Immature natural killer cell (primary cell): ENCODE results near the gene MYRIP. TPM values are rescaled to one million over a fixed set of nuclear protein-coding genes. Genes with fewer than 3 reads are reported as not detected.

Experiments
- DNase-seq, 3 donors: peaks; one replicate each; pipeline ENCODE4 v3.0.0; 2022; ENCODE audit warnings: mixed read lengths in 1 of 3
- H3K27ac Mint-ChIP-seq, 6 donors: one replicate each; pipeline ENCODE4 v1.8.0; 2020; ENCODE audit warnings: mixed read lengths in 6 of 6, mild to moderate bottlenecking in 5 of 6, inconsistent platforms in 4 of 6, moderate library complexity in 3 of 6
- H3K27me3 Mint-ChIP-seq, 3 donors: one replicate each; pipeline ENCODE4 v1.8.0; 2020 to 2021; ENCODE audit warnings: low read depth in 3 of 3, mild to moderate bottlenecking in 3 of 3, mixed read lengths in 3 of 3, moderate library complexity in 3 of 3, inconsistent platforms in 1 of 3
- H3K36me3 Mint-ChIP-seq, 3 donors: one replicate each; pipeline ENCODE4 v1.8.0; 2020; ENCODE audit warnings: mixed read lengths in 3 of 3, inconsistent platforms in 2 of 3, mild to moderate bottlenecking in 2 of 3
- H3K4me1 Mint-ChIP-seq, 2 donors: one replicate each; pipeline ENCODE4 v1.8.0; 2020; ENCODE audit warnings: inconsistent platforms in 2 of 2, mild to moderate bottlenecking in 2 of 2, mixed read lengths in 2 of 2, moderate library complexity in 1 of 2
- H3K4me3 Mint-ChIP-seq, 5 donors: one replicate each; pipeline ENCODE4 v1.8.0; 2020; ENCODE audit warnings: mild to moderate bottlenecking in 5 of 5, mixed read lengths in 5 of 5, inconsistent platforms in 3 of 5, moderate library complexity in 3 of 5
- H3K9me3 Mint-ChIP-seq, 6 donors: one replicate each; pipeline ENCODE4 v1.8.0; 2020; ENCODE audit warnings: mild to moderate bottlenecking in 6 of 6, mixed read lengths in 6 of 6, inconsistent platforms in 4 of 6, moderate library complexity in 3 of 6
- polyA plus RNA-seq, 3 donors: library from polyadenylated mRNA; unstranded; fragments of 300-500 nt; fragmentation: Illumina TruSeq; gene quantifications; one replicate each; pipeline ENCODE4 v1.2.3, GENCODE V29; 2021

The MYRIP gene
- polyA plus RNA-seq, 3 donors from 2014 or later: 0.06 TPM; not detected in 2

DNA sequence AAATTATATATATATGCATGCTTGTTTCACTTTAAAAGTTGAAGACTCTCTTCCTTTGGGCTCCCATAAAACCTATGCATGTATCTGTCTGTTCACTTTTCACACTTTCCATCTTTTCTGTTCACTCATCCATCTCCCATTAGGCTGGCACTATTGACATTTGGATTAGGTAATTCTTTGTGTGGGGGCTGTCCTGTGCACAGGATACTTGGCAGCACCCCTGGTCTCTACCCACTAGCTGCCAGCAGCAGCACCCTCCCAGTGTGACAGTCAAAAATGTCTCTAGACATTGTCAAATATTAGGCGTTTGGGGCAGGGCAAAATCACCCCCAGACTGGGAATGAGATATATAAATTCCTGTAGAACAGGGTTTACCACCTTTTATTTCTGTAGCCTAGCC lies 427.8 kb downstream of the MYRIP start:
- peaks cover 0 to 2% (median 0%) of the 10 kb centered on the region in 3 donors for H3K27me3 Mint-ChIP-seq
- no peak for DNase-seq
- H3K4me1 Mint-ChIP-seq: peaks cover 3 to 4% of the 10 kb centered on the region in 2 donors
- peaks cover 0 to 3% (median 0%) of the 10 kb centered on the region in 3 donors for H3K36me3 Mint-ChIP-seq
- H3K9me3 Mint-ChIP-seq: no peaks in the 10 kb centered on the region
- no peak overlapping the region for H3K27ac Mint-ChIP-seq
- no peak overlapping the region for H3K4me3 Mint-ChIP-seq

DNA sequence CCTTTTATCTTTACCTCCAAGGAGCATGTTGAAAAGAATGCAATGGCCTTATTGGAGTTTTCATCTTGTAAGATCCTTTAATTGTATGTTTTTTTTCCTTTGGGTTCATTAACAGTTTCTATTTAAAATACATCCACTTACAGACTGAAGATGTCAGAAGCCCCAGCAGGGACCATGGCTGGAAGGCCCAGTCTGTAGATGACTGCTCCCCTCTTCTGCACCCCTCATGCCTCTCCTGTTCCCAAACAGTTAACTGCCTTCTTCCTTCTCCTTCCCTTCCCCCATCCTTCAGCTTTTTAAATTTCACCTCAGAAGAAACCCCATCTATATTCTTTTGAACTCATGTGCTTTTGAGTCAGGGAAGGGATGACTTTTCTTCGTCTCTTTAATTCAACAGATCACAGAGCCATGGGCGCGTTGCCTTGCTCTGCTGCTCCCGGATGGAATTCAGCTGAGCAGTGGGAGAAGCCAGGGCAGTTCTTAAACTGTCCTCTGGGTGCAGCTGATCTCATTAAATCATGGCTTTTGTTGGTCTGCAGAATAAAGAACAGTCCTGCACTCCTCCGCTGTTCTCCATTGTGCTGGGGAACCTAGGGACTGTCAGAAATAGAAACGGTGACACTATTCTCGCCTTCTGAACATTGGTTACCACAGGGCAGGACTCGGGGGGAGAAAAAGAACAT lies 428.6 kb downstream of the MYRIP start:
- Mint-ChIP-seq H3K4me3 (no peak overlapping the region), H3K27ac (no peak overlapping the region), H3K36me3 (peaks cover 0 to 3% (median 0%) of the 10 kb centered on the region in 3 donors)

DNA sequence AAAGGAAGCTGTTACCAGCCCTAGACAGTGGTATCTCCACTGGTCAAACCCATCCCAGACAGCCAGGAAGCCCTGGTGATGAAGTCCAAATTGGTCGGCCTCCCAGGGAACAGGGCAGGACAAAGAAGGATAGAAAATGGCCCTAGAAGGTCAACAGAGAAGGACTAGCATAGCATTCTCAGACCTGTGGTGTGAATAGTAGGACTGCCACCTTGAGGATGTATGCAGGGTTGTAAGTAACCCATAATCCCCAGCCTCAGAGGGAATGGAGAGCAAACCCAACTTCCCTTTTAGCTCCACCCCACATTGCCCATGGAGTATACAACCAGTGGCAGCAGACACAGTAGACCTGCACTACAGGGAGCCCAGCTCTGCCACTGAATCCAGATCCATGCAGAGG lies 431.5 kb downstream of the MYRIP start:
- DNase-seq: no peak
- no peak overlapping the region for H3K4me3 Mint-ChIP-seq
- H3K4me1 Mint-ChIP-seq: peaks cover 28 to 34% of the 10 kb centered on the region in 2 donors
- H3K9me3 Mint-ChIP-seq: no peaks in the 10 kb centered on the region
- peaks cover 0 to 3% (median 3%) of the 10 kb centered on the region in 3 donors for H3K27me3 Mint-ChIP-seq
- peak overlapping the region in 1 of 6 donors; percentile 31 for H3K27ac Mint-ChIP-seq
- peaks cover 0 to 2% (median 0%) of the 10 kb centered on the region in 3 donors for H3K36me3 Mint-ChIP-seq

More for the DNA sequence above, 428.6 kb downstream of the MYRIP start:
- Mint-ChIP-seq H3K4me1 (peaks cover 10 to 12% of the 10 kb centered on the region in 2 donors), H3K9me3 (no peaks in the 10 kb centered on the region), H3K27me3 (peaks cover 0 to 3% (median 0%) of the 10 kb centered on the region in 3 donors)
- DNase-seq: no peak

DNA sequence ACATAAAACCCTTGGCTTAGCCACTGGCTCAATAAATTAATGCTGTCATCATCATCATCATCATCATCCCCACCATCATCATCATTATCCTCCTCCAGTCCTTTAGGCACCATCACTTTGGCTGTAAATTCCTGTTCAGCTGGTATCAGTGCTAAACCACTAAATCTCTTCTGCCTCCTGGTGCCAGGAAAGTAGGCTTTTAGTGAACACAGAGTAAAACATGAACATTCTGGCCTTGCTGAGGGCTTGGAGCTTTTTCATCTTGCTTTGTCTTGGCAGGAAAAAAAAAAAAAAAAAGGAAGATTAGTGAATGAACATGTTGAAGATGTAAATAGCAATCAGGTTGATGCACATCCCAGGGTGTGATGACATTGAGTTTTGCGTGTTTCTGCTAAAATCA lies 432.8 kb downstream of the MYRIP start:
- Mint-ChIP-seq H3K4me3 (no peak overlapping the region), H3K9me3 (no peaks in the 10 kb centered on the region), H3K27me3 (peaks cover 0 to 3% (median 3%) of the 10 kb centered on the region in 3 donors), H3K27ac (no peak overlapping the region), H3K4me1 (peaks cover 32 to 40% of the 10 kb centered on the region in 2 donors), H3K36me3 (peaks cover 0 to 7% (median 0%) of the 10 kb centered on the region in 3 donors)
- no peak for DNase-seq

DNA sequence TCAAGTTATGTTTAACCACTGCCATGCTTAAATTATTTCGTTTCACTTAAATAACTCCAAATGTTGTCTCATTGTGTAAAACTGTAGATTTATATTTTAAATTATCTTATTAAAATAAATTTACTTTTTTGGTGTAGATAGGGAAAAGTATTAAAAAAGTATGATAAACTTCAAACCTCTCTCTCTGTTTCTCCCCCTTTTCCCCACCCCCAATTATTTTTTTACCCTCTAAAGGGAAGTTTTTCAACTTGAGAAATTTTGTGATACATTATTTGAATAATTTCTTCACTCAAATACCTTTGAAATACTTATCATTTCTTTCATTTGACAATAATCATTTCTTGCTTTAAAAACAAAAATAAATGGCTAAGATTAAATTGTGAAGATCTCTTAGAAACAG lies 433.2 kb downstream of the MYRIP start:
- H3K4me3 Mint-ChIP-seq: no peak overlapping the region
- H3K27me3 Mint-ChIP-seq: peaks cover 2 to 3% (median 3%) of the 10 kb centered on the region in 3 donors
- DNase-seq: no peak
- peaks cover 0 to 7% (median 0%) of the 10 kb centered on the region in 3 donors for H3K36me3 Mint-ChIP-seq
- H3K9me3 Mint-ChIP-seq: no peaks in the 10 kb centered on the region
- H3K4me1 Mint-ChIP-seq: peaks cover 32 to 40% of the 10 kb centered on the region in 2 donors
- H3K27ac Mint-ChIP-seq: no peak overlapping the region

DNA sequence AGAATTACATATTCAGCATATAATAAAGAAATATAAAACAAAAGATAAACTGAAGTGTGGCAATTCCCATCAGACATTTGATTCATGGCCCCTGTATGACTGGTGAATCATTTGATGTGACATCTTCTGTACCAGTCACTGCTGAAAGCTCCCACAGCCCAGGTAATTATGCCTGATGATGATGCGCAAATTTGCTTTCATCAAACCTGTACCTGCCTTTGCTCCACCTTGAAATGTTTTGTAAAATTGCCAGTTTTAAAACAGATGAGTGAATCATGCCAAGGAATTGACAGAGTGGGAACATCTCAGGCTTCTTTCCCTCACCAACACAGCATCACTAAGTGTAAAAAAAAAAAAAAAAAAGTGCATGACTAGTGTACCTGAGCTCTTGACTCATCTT lies 433.6 kb downstream of the MYRIP start:
- peaks cover 2 to 3% (median 3%) of the 10 kb centered on the region in 3 donors for H3K27me3 Mint-ChIP-seq
- H3K9me3 Mint-ChIP-seq: no peaks in the 10 kb centered on the region
- peaks cover 0 to 7% (median 0%) of the 10 kb centered on the region in 3 donors for H3K36me3 Mint-ChIP-seq
- H3K4me3 Mint-ChIP-seq: no peak overlapping the region
- DNase-seq: no peak
- no peak overlapping the region for H3K27ac Mint-ChIP-seq
- H3K4me1 Mint-ChIP-seq: peaks cover 32 to 40% of the 10 kb centered on the region in 2 donors

DNA sequence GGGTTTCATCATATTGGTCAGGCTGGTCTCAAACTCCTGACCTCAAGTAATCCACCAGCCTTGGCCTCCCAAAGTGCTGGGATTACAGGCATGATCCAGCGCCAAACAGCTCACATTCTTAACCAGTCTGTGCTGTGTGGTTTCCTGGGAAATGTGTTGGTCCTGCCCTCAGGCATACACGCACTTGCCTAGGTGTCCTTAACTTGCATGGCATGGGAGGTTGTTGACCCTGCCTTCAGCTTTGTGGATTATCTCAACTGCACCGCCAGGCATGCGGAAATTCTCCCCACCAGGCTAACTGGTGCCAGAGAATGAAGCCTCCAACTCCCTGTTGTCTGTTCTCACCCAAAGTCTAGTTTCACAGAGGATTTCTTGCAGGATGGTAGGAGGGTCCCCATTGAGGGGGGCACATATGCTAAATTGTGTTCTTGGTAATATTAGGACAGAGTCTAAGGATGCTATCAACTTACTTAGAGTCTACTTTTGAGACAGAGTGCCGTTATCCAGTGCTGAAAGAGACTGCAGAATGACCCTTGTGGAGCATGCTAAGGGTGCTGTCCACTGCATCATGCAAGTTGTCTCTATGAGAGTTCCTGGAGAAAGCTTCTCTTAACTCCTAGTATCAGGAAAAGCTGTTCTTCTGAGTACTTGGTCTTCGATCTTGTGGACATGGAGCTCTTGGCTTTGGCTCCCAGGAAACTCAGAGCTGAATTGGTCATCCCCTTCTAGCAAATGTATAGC lies 438.5 kb downstream of the MYRIP start:
- H3K4me3 Mint-ChIP-seq: no peak overlapping the region
- H3K27me3 Mint-ChIP-seq: peaks cover 0 to 3% (median 2%) of the 10 kb centered on the region in 3 donors
- peaks cover 24 to 29% of the 10 kb centered on the region in 2 donors for H3K4me1 Mint-ChIP-seq
- H3K9me3 Mint-ChIP-seq: no peaks in the 10 kb centered on the region
- no peak for DNase-seq
- H3K36me3 Mint-ChIP-seq: peaks cover 0 to 15% (median 0%) of the 10 kb centered on the region in 3 donors
- H3K27ac Mint-ChIP-seq: no peak overlapping the region

DNA sequence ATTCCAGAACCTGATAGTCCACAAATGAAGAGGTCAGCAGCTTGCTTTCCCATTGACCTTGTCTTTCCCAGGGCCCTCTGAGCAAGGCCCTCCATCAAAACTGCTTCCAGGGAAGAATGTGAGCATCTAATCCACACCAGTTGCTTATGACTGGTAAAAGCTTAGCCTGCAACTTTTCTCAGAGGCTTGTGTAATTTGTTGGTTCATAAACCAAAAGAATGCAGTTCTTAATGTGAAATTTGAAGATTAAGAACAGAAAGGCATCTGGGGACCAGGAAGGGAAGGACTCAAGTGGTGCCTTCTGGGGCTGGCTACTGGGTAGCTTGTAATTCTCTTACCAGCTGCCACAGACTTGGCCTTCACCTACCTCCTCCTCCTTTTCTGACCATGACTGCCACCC lies 439.2 kb downstream of the MYRIP start:
- Mint-ChIP-seq H3K27ac (no peak overlapping the region), H3K4me3 (no peak overlapping the region), H3K9me3 (no peaks in the 10 kb centered on the region), H3K4me1 (peaks cover 17 to 22% of the 10 kb centered on the region in 2 donors), H3K36me3 (peaks cover 0 to 15% (median 0%) of the 10 kb centered on the region in 3 donors), H3K27me3 (peaks cover 0 to 2% (median 0%) of the 10 kb centered on the region in 3 donors)
- no peak for DNase-seq

DNA sequence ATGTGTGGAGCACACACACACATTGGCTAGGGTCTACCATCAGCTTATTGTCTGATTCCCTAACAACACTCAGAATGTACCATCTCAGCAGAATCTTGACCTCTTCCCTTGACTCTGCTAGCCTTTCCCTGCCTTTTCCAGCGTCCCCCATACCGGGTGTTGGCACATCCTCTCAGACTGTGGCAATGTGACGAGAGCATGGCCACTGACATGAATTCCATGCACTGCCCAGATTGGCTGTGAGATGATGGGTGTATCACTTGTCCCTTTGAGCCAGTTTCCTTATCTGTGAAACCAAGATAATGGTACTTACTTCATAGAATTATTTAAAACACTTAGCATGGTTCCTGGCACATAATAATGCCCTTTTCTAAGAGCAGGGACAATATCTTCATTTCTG lies 439.8 kb downstream of the MYRIP start:
- no peak for DNase-seq
- Mint-ChIP-seq H3K36me3 (peaks cover 0 to 15% (median 0%) of the 10 kb centered on the region in 3 donors), H3K4me3 (no peak overlapping the region), H3K27me3 (peaks cover 0 to 2% (median 0%) of the 10 kb centered on the region in 3 donors), H3K4me1 (peaks cover 12 to 16% of the 10 kb centered on the region in 2 donors), H3K9me3 (no peaks in the 10 kb centered on the region), H3K27ac (peak overlapping the region in 1 of 6 donors; percentile 67)

DNA sequence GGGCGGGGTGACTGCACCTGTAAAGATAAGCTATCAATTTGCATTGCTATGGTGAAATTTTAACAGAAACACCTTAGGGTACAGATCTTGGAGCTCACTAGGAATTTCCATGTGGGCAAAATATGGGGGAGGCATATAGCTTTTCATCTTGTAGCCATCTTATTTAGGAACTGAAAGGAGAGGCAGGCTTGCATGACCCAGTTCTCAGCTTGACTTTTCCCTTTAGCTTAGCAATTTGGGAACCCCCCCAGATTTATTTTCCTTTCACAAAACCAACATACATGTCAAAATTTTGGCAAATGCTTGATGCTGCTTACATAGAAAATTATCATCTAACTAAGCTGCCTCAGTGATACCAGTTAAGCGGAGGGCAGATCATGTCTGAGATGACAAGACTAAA lies 445.1 kb downstream of the MYRIP start:
- no peaks in the 10 kb centered on the region for H3K4me1 Mint-ChIP-seq
- no peak for DNase-seq
- H3K27ac Mint-ChIP-seq: no peak overlapping the region
- H3K4me3 Mint-ChIP-seq: no peak overlapping the region
- peaks cover 0 to 8% (median 0%) of the 10 kb centered on the region in 3 donors for H3K36me3 Mint-ChIP-seq
- peaks cover 0 to 1% (median 0%) of the 10 kb centered on the region in 3 donors for H3K27me3 Mint-ChIP-seq
- H3K9me3 Mint-ChIP-seq: no peaks in the 10 kb centered on the region

DNA sequence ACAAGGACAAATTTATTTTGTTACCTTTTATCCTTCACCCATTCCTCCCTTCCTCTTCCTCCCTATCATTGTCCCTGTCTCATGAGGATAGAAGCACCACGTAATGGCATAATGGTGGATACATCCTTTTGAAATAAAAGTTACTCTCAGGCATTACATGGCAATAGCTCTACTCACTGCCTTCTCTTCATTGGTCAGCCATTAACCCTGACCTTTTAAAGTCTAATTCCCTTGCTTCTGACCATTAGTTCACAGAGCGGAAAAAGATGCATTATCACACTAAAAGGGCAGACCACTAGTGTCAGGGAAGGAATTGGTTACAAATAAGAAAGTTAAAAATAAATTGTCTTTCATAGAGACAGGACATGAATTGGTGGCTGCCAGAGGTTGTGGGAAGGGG lies 445.5 kb downstream of the MYRIP start:
- Mint-ChIP-seq H3K4me1 (no peaks in the 10 kb centered on the region), H3K27me3 (peaks cover 0 to 1% (median 0%) of the 10 kb centered on the region in 3 donors), H3K27ac (no peak overlapping the region), H3K36me3 (peaks cover 0 to 8% (median 0%) of the 10 kb centered on the region in 3 donors), H3K4me3 (no peak overlapping the region), H3K9me3 (no peaks in the 10 kb centered on the region)
- no peak for DNase-seq

DNA sequence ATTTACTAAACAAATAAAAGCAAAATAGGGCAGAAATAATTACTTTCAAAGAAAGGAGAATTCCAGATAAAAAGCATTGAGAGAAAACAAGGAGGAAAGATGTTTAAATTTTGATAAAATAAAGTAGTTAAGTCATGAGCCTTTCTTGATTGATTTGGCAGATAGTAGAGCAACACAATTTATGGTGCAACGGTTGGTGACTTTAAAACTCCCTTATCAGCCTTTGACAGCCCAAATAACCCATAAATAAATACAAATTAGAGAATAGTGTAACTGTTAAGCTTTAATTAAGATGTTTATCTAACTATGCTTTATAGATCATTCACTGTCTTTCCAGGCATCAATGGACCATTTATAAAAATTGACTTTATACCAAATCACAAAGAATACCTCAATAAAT lies 446.1 kb downstream of the MYRIP start:
- H3K9me3 Mint-ChIP-seq: no peaks in the 10 kb centered on the region
- no peak for DNase-seq
- H3K4me1 Mint-ChIP-seq: no peaks in the 10 kb centered on the region
- H3K27ac Mint-ChIP-seq: no peak overlapping the region
- peaks cover 0 to 8% (median 0%) of the 10 kb centered on the region in 3 donors for H3K36me3 Mint-ChIP-seq
- H3K27me3 Mint-ChIP-seq: peaks cover 0 to 1% (median 0%) of the 10 kb centered on the region in 3 donors
- H3K4me3 Mint-ChIP-seq: no peak overlapping the region

DNA sequence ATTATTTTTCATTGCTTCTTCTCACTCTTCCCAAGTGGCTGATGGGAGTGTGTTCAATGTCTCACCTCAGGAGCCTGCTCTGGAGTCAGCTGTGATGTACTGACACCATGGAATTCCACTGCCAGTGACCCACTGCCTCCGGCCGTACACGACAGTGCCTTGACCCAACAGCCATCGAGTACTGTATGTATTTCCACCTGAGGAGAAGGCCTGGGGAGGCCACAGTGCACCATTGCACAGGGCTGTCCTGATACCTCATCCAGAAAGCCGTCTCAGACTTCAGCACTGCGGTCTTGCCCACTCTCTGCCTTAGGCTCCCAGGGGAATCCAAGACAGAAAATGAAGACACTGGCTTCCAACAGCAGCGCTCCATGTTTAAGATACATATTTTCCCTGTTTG lies 448.7 kb downstream of the MYRIP start:
- DNase-seq: no peak
- H3K4me3 Mint-ChIP-seq: no peak overlapping the region
- no peaks in the 10 kb centered on the region for H3K4me1 Mint-ChIP-seq
- H3K27me3 Mint-ChIP-seq: peaks cover 0 to 1% (median 0%) of the 10 kb centered on the region in 3 donors
- H3K27ac Mint-ChIP-seq: no peak overlapping the region
- no peaks in the 10 kb centered on the region for H3K36me3 Mint-ChIP-seq
- no peaks in the 10 kb centered on the region for H3K9me3 Mint-ChIP-seq

DNA sequence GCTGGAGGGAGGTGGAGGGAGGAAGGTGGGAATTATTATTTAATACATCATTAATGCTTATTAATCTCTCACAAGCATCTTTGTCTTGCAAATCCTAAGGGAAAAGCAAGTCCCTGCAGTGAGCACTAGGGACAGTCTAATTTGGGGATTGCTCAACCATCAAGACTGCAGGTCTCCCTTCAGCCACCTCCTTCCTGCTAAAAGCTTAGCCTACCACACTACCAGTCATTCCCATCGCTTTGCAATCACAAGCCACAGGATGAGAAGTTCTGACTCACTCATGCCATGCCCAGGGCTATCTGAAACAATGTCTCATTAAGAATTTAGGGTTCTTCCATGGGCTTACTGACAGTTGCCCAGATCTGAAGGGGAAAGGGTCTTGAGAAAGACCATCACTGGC lies 449.1 kb downstream of the MYRIP start:
- peaks cover 0 to 1% (median 0%) of the 10 kb centered on the region in 3 donors for H3K27me3 Mint-ChIP-seq
- H3K4me1 Mint-ChIP-seq: no peaks in the 10 kb centered on the region
- DNase-seq: no peak
- H3K27ac Mint-ChIP-seq: no peak overlapping the region
- no peaks in the 10 kb centered on the region for H3K9me3 Mint-ChIP-seq
- no peak overlapping the region for H3K4me3 Mint-ChIP-seq
- no peaks in the 10 kb centered on the region for H3K36me3 Mint-ChIP-seq
